IMR-90 (cell line): ENCODE results near the gene UBL7. TPM values are rescaled to one million over a fixed set of nuclear protein-coding genes. Genes with fewer than 3 reads are reported as not detected.

Experiments
- ATAC-seq: fragments of 200-7000 bp; cut with Tn5 transposase; 2 replicates; pipeline ENCODE4 v1.9.1; 2020; ENCODE audit warnings: low read depth, mild to moderate bottlenecking, moderate library complexity
- BruUV-seq: library from RNA; stranded (reverse); fragments of 400-500 nt; replicated peaks from 2 replicates; lab custom pipeline; 2021; lab: Mats Ljungman, UMichigan
- CTCF ChIA-PET: fragments of 300-600 bp; formaldehyde crosslinking; extraction: SDS; loops from one replicate; lab custom pipeline; 2021; ENCODE audit warnings: antibody characterized with exemption; lab: Yijun Ruan, JAX
- POLR2A ChIA-PET: fragments of 300-600 bp; sonication (Branson Sonifier 250); formaldehyde crosslinking; loops from one replicate; lab custom pipeline; 2022; ENCODE audit warnings: antibody characterized with exemption; ENCODE audit not compliant: unreplicated experiment; lab: Charles Lee
- DNase-seq: peaks from one replicate; pipeline ENCODE4 v3.0.0; 2013
- H2AFZ ChIP-seq: replicated peaks from 2 replicates; pipeline ENCODE3; 2013; ENCODE audit warnings: low read length, mild to moderate bottlenecking; ENCODE audit not compliant: poor library complexity
- H2AK5ac ChIP-seq: 2 replicates; pipeline ENCODE4 v1.6.1; 2013; ENCODE audit warnings: low read depth, low read length, inconsistent platforms
- H2AK9ac ChIP-seq: replicated peaks from 2 replicates; pipeline ENCODE3; 2013; ENCODE audit warnings: mild to moderate bottlenecking, low read depth, low read length, moderate library complexity; ENCODE audit not compliant: poor library complexity
- H2BK120ac ChIP-seq: 2 replicates; pipeline ENCODE4 v1.6.1; 2013; ENCODE audit warnings: low read depth, low read length, inconsistent platforms
- H2BK15ac ChIP-seq: 3 replicates; pipeline ENCODE4 v1.6.1; 2013; ENCODE audit warnings: low read depth, low read length, inconsistent platforms
- H2BK20ac ChIP-seq: 2 replicates; pipeline ENCODE4 v1.6.1; 2013; ENCODE audit warnings: low read depth, mild to moderate bottlenecking, inconsistent platforms, low read length, moderate library complexity
- H2BK5ac ChIP-seq: 2 replicates; pipeline ENCODE4 v1.6.1; 2013; ENCODE audit warnings: mild to moderate bottlenecking, low read depth, low read length, inconsistent platforms; ENCODE audit not compliant: poor library complexity, severe bottlenecking
- H3K14ac ChIP-seq: replicated peaks from 2 replicates; pipeline ENCODE4 v1.6.1; 2013; ENCODE audit warnings: low read depth, low read length, inconsistent platforms
- H3K18ac ChIP-seq: 2 replicates; pipeline ENCODE4 v1.6.1; 2013; ENCODE audit warnings: low read depth, low read length, control low read depth
- H3K23ac ChIP-seq: 2 replicates; pipeline ENCODE4 v1.6.1; 2013; ENCODE audit warnings: low read depth, low read length, inconsistent platforms
- H3K27ac ChIP-seq: 2 replicates; pipeline ENCODE4 v1.5.1; 2013; ENCODE audit warnings: mild to moderate bottlenecking, control low read depth, low read length; ENCODE audit not compliant: insufficient read depth
- H3K27me3 ChIP-seq: 2 replicates; pipeline ENCODE4 v1.6.1; 2013; ENCODE audit warnings: low read length; ENCODE audit not compliant: control insufficient read depth, insufficient read depth
- H3K36me3 ChIP-seq: 2 replicates; pipeline ENCODE4 v1.6.1; 2013; ENCODE audit warnings: low read length, mixed read lengths; ENCODE audit not compliant: control insufficient read depth, insufficient read depth
- H3K4ac ChIP-seq: 2 replicates; pipeline ENCODE4 v1.6.1; 2013; ENCODE audit warnings: low read depth, low read length, inconsistent platforms
- H3K4me1 ChIP-seq: 2 replicates; pipeline ENCODE4 v1.6.1; 2013; ENCODE audit warnings: low read length, mixed read lengths; ENCODE audit not compliant: control insufficient read depth, insufficient read depth
- H3K4me2 ChIP-seq: 2 replicates; pipeline ENCODE4 v1.6.1; 2013; ENCODE audit warnings: low read depth, mild to moderate bottlenecking, control low read depth, low read length, moderate library complexity
- H3K4me3 ChIP-seq: 2 replicates; pipeline ENCODE4 v1.5.1; 2013; ENCODE audit warnings: low read depth, mild to moderate bottlenecking, control low read depth, low read length, moderate library complexity; ENCODE audit not compliant: insufficient read depth
- H3K56ac ChIP-seq: 2 replicates; pipeline ENCODE4 v1.6.1; 2013; ENCODE audit warnings: low read length, inconsistent platforms; ENCODE audit not compliant: insufficient read depth; ENCODE audit errors: extremely low read depth
- H3K79me1 ChIP-seq, 2 experiments: 2 replicates each; pipeline ENCODE4 v1.6.1; 2013; ENCODE audit warnings: low read length in 2 of 2, inconsistent platforms in 1 of 2, low read depth in 1 of 2
- H3K9ac ChIP-seq: 2 replicates; pipeline ENCODE4 v1.6.1; 2013; ENCODE audit warnings: low read depth, low read length, control low read depth
- H3K9me1 ChIP-seq: 2 replicates; pipeline ENCODE4 v1.6.1; 2013; ENCODE audit warnings: low read length, inconsistent platforms; ENCODE audit not compliant: insufficient read depth
- H3K9me3 ChIP-seq: 2 replicates; pipeline ENCODE4 v1.6.1; 2013; ENCODE audit warnings: low read length; ENCODE audit not compliant: control insufficient read depth, insufficient read depth
- H4K20me1 ChIP-seq: 2 replicates; pipeline ENCODE4 v1.6.1; 2013; ENCODE audit warnings: low read length, inconsistent platforms; ENCODE audit not compliant: insufficient read depth
- H4K5ac ChIP-seq: 2 replicates; pipeline ENCODE4 v1.6.1; 2013; ENCODE audit warnings: mild to moderate bottlenecking, low read depth, low read length, control low read depth
- H4K8ac ChIP-seq, 2 experiments: 2 replicates each; pipeline ENCODE4 v1.6.1; 2013; ENCODE audit warnings: low read depth in 2 of 2, low read length in 2 of 2, control low read depth in 1 of 2, inconsistent platforms in 1 of 2
- H4K91ac ChIP-seq: 2 replicates; pipeline ENCODE4 v1.6.1; 2013; ENCODE audit warnings: low read depth, low read length, inconsistent platforms; ENCODE audit not compliant: insufficient read depth
- BHLHE40 ChIP-seq: fragments of 150-350 bp; IDR thresholded peaks from 2 replicates; pipeline ENCODE4 v1.6.1; 2016; ENCODE audit warnings: mild to moderate bottlenecking, low read depth, low read length
- CEBPB ChIP-seq: IDR thresholded peaks from 2 replicates; pipeline ENCODE4 v1.6.1; 2012; ENCODE audit warnings: low read depth, low read length, improper control_type of control experiment
- CHD1 ChIP-seq: IDR thresholded peaks from 2 replicates; pipeline ENCODE4 v1.6.1; 2012; ENCODE audit warnings: low read depth, low read length, improper control_type of control experiment
- CTCF ChIP-seq: conservative IDR thresholded peaks from 2 replicates; pipeline ENCODE4 v1.5.1; 2012; ENCODE audit warnings: mild to moderate bottlenecking, low read depth, low read length, improper control_type of control experiment
- ELK1 ChIP-seq: fragments of 150-350 bp; IDR thresholded peaks from 2 replicates; pipeline ENCODE4 v1.6.1; 2016; ENCODE audit warnings: low read depth, mild to moderate bottlenecking, low read length, moderate library complexity, borderline replicate concordance
- FOS ChIP-seq: fragments of 150-350 bp; IDR thresholded peaks from 2 replicates; pipeline ENCODE4 v1.6.1; 2016; ENCODE audit warnings: low read depth, low read length
- MAFK ChIP-seq: IDR thresholded peaks from 2 replicates; pipeline ENCODE4 v1.6.1; 2012; ENCODE audit warnings: low read depth, low read length, improper control_type of control experiment
- MAZ ChIP-seq: IDR thresholded peaks from 2 replicates; pipeline ENCODE4 v1.6.1; 2012; ENCODE audit warnings: low read depth, mild to moderate bottlenecking, low read length, improper control_type of control experiment, moderate library complexity, borderline replicate concordance
- MXI1 ChIP-seq: IDR thresholded peaks from 2 replicates; pipeline ENCODE4 v1.6.1; 2012; ENCODE audit warnings: low read depth, mild to moderate bottlenecking, low read length, moderate library complexity, borderline replicate concordance
- NFE2L2 ChIP-seq: fragments of 150-350 bp; IDR thresholded peaks from 2 replicates; pipeline ENCODE4 v1.6.1; 2016; ENCODE audit warnings: low read depth, mild to moderate bottlenecking, low read length
- POLR2A ChIP-seq: IDR thresholded peaks from 2 replicates; pipeline ENCODE4 v1.6.1; 2012; ENCODE audit warnings: mild to moderate bottlenecking, low read depth, low read length
- RCOR1 ChIP-seq: IDR thresholded peaks from 2 replicates; pipeline ENCODE4 v1.6.1; 2012; ENCODE audit warnings: mild to moderate bottlenecking, low read length, improper control_type of control experiment; ENCODE audit not compliant: insufficient replicate concordance
- RFX5 ChIP-seq: IDR thresholded peaks from 2 replicates; pipeline ENCODE4 v1.8.0; 2012; ENCODE audit warnings: low read depth, mild to moderate bottlenecking, low read length, moderate library complexity
- SMC3 ChIP-seq: fragments of 150-350 bp; IDR thresholded peaks from 2 replicates; pipeline ENCODE4 v1.6.1; 2016; ENCODE audit warnings: low read depth, mild to moderate bottlenecking, antibody characterized with exemption, low read length, moderate library complexity
- USF2 ChIP-seq: fragments of 150-350 bp; IDR thresholded peaks from 2 replicates; pipeline ENCODE4 v1.6.1; 2017; ENCODE audit warnings: mild to moderate bottlenecking, antibody characterized with exemption, low read length, low read depth
- WGBS, 2 experiments: methylation state at CpG; one replicate each; pipeline versions ENCODE4 v1.1.5 to v1.1.7; 2013; ENCODE audit warnings: missing lambda C conversion rate in 2 of 2; ENCODE audit not compliant: insufficient read length in 1 of 2; ENCODE audit errors: extremely low coverage in 2 of 2; 5-methylcytosine and 5-hydroxymethylcytosine counted together
- dilution Hi-C: fragments of 300-500 bp; cut with HindIII; formaldehyde crosslinking; loops from one replicate; pipeline ENCODE4 v1.14.3; 2018; ENCODE audit warnings: low sequenced_read_pairs; ENCODE audit not compliant: unreplicated experiment
- in situ Hi-C: fragments of 300-500 bp; cut with MboI; formaldehyde crosslinking; loops from 3 replicates; pipeline ENCODE4 v1.14.3; 2019; ENCODE audit warnings: low sequenced_read_pairs, inconsistent platforms, mixed read lengths
- intact Hi-C: fragments of 100-400 bp; cut with micrococcal nuclease; formaldehyde crosslinking; loops from 2 replicates; pipeline ENCODE4 v1.10.0; 2022
- polyA plus RNA-seq, 3 experiments: library from polyadenylated mRNA; depleted of rRNA; stranded (reverse); fragments of >200 nt; gene quantifications; 2 replicates each; pipeline ENCODE4 v1.2.3, GENCODE V29; 2012; ENCODE audit warnings: low replicate concordance in 1 of 3
- total RNA-seq: library from RNA; depleted of rRNA; stranded (reverse); fragments of >200 nt; gene quantifications from 2 replicates; pipeline ENCODE4 v1.2.3, GENCODE V29; 2012

UBL7 gene
- total and polyA plus RNA-seq, 2 of the 4 experiments (the other 2 are of a cell fraction): 68.1 to 78.4 TPM

GRCh38 chr15:74419432-74419831, 41.5 kb downstream of the UBL7 start:
- H2AK9ac ChIP-seq: peak overlapping the region; percentile 51
- no peak overlapping the region for H2BK20ac ChIP-seq
- no peak overlapping the region for H3K18ac ChIP-seq
- H3K14ac ChIP-seq: peak overlapping the region; percentile 42; the same call in 1 of the 2 replicates
- H2AFZ ChIP-seq: no peak overlapping the region
- dilution Hi-C loops: no loop called here
- TF ChIP-seq RFX5: no peak
- no peak for TF ChIP-seq MAZ
- no peak for TF ChIP-seq POLR2A
- TF ChIP-seq USF2: no peak
- TF ChIP-seq FOS: no peak
- TF ChIP-seq MAFK: no peak
- no peak for TF ChIP-seq SMC3
- TF ChIP-seq ELK1: no peak
- TF ChIP-seq NFE2L2: no peak
- no peak for TF ChIP-seq CEBPB
- TF ChIP-seq BHLHE40: no peak
- TF ChIP-seq MXI1: no peak
- TF ChIP-seq CTCF: no peak
- no peak for TF ChIP-seq RCOR1
- no peak for TF ChIP-seq CHD1
- H3K4me3 ChIP-seq: no peak overlapping the region
- H3K27ac ChIP-seq: no peak overlapping the region
- no peak for ATAC-seq
- H2BK120ac ChIP-seq: 0 out of 2 replicates have a peak overlapping the region, but pooled peaks have one; percentile 0
- H3K56ac ChIP-seq: no peak overlapping the region
- in situ Hi-C loops: no loop called here
- H4K91ac ChIP-seq: no peak overlapping the region
- no peak for DNase-seq
- no peaks in the 10 kb centered on the region for H3K9me3 ChIP-seq
- H4K20me1 ChIP-seq: no peaks in the 10 kb centered on the region; the same call in 1 of the 2 replicates
- no peak overlapping the region for H3K9ac ChIP-seq
- no TSS peak for BruUV-seq
- H3K36me3 ChIP-seq: peaks cover 5% of the 10 kb centered on the region
- peak overlapping the region; percentile 36; the same call in 1 of the 2 replicates for H3K23ac ChIP-seq
- CTCF ChIA-PET: interaction anchor here (1.4 kb wide), 1 partner anchor 37 kb away, joined by 5 read pairs; no protein-coding TSS in a partner anchor
- H2BK15ac ChIP-seq: no peak overlapping the region
- no peaks in the 10 kb centered on the region for H3K27me3 ChIP-seq
- H3K9me1 ChIP-seq: peaks cover 45% of the 10 kb centered on the region
- peaks cover 25 to 97% of the 10 kb centered on the region in 2 experiments for H3K79me1 ChIP-seq
- peaks cover 49% of the 10 kb centered on the region for H3K4me1 ChIP-seq
- H2BK5ac ChIP-seq: peak overlapping the region; percentile 90
- intact Hi-C loops: no loop called here
- H4K8ac ChIP-seq: 0 out of 4 replicates have a peak overlapping the region, but pooled peaks of 1 of the 2 experiments have one; percentile 13
- POLR2A ChIA-PET: no interaction called here
- no peak overlapping the region; the same call in 1 of the 2 replicates for H4K5ac ChIP-seq
- WGBS, 2 experiments: 82% methylated on average over 2 of the region's 4 CpGs; no CpG with 5 or more reads in 1 of the 2 experiments
- H3K4me2 ChIP-seq: no peak overlapping the region
- H3K4ac ChIP-seq: peak overlapping the region; percentile 47; the same call in 1 of the 2 replicates
- peak overlapping the region; percentile 37 for H2AK5ac ChIP-seq
